Measurements from ENCODE around the gene CDCA3.
"Not testable (repeated sequence)": the region's sequence is repeated elsewhere in the genome, so short reads cannot be mapped to it uniquely, and the experiment has no call there.

The CDCA3 gene

GRCh38 chr12:6867413-6868210 is 16.5 kb upstream of the CDCA3 start, which contains the start of gene TPI1:
Gene TPI1 (plus strand): TSS chr12:6867531. CDS start chr12:6867567, 36 bp downstream.
- DNase-seq (ENCODE audit: low read depth, low spot score): no peak
- H3K4me3 ChIP-seq (ENCODE audit: low read depth, low read length): peak within 1 kb of the TSS; percentile 96
- no peak for TF ChIP-seq CTCF (IDR thresholded peaks at IDR 0.05; ENCODE audit: insufficient read depth, low read length, missing control alignments)
- ChIA-PET CTCF (interaction anchor here (0.8 to 6.5 kb wide), 16 partner anchors 7 to 373 kb away, joined by 3 to 88 read pairs (median 6); partner anchors contain the start of genes C12orf57, C1RL, CDCA3 and MLF2), POLR2A (interaction anchor here (0.7 to 10.2 kb wide), 21 partner anchors 9 to 178 kb away, joined by 3 to 164 read pairs (median 5); partner anchors contain the start of genes C12orf57, CDCA3, GNB3 and MLF2)

GRCh38 chr12:6866920-6867412 is 15.9 kb upstream of the CDCA3 start:
- peak overlapping the region; percentile 59 for H3K4me3 ChIP-seq (ENCODE audit: low read depth, low read length)
- DNase-seq (ENCODE audit: low read depth, low spot score): no peak
- TF ChIP-seq CTCF (IDR thresholded peaks at IDR 0.05; ENCODE audit: insufficient read depth, low read length, missing control alignments): no peak
- ChIA-PET POLR2A (interaction anchor here (0.7 to 10.2 kb wide), 20 partner anchors 9 to 333 kb away, joined by 3 to 164 read pairs (median 4); partner anchors contain the start of genes C12orf57, CDCA3, MLF2 and P3H3), CTCF (interaction anchor here (0.8 to 6.5 kb wide), 9 partner anchors 13 to 113 kb away, joined by 3 to 63 read pairs (median 4); partner anchors contain the start of genes C12orf57, CDCA3, MLF2 and USP5)

- no peak for TF ChIP-seq CTCF (IDR thresholded peaks at IDR 0.05; ENCODE audit: insufficient read depth, low read length, missing control alignments)
- CTCF ChIA-PET: interaction anchor here (0.8 to 6.5 kb wide), 8 partner anchors 12 to 113 kb away, joined by 3 to 63 read pairs (median 4); partner anchors contain the start of genes C12orf57, CDCA3, MLF2 and USP5
- DNase-seq (ENCODE audit: low read depth, low spot score): no peak
- POLR2A ChIA-PET: interaction anchor here (0.9 to 10.2 kb wide), 13 partner anchors 15 to 332 kb away, joined by 3 to 164 read pairs (median 7); partner anchors contain the start of genes CDCA3, MLF2, P3H3 and USP5
- H3K4me3 ChIP-seq (ENCODE audit: low read depth, low read length): peak overlapping the region; percentile 59
These were observed 15.3 kb upstream of the CDCA3 start for GRCh38 chr12:6866163-6866919.

- ChIA-PET POLR2A (interaction anchor here (3.6 to 10.2 kb wide), 2 partner anchors 14 to 36 kb away, joined by 25 to 164 read pairs; partner anchors contain the start of genes CDCA3, P3H3 and USP5), CTCF (interaction anchor here (0.8 to 6.5 kb wide), 3 partner anchors 11 to 112 kb away, joined by 3 to 63 read pairs (median 3); partner anchors contain the start of genes CDCA3, MLF2 and USP5)
- H3K4me3 ChIP-seq (ENCODE audit: low read depth, low read length); DNase-seq (ENCODE audit: low read depth, low spot score): not testable (repeated sequence)
These were observed 14.2 kb upstream of the CDCA3 start for GRCh38 chr12:6865307-6865706.

GRCh38 chr12:6863586-6864321 is 12.7 kb upstream of the CDCA3 start:
- CTCF ChIA-PET: interaction anchor here (1.1 to 6.5 kb wide), 2 partner anchors 9 to 10 kb away, joined by 3 to 63 read pairs; partner anchors contain the start of genes CDCA3, SPSB2 and USP5

More at GRCh38 chr12:6863586-6864321, 12.7 kb upstream of the CDCA3 start:
- TF ChIP-seq CTCF (IDR thresholded peaks at IDR 0.05; ENCODE audit: insufficient read depth, low read length, missing control alignments): no peak
- DNase-seq (ENCODE audit: low read depth, low spot score): no peak
- POLR2A ChIA-PET: interaction anchor here (1.1 to 10.2 kb wide), 2 partner anchors 11 to 12 kb away, joined by 4 to 164 read pairs; partner anchors contain the start of genes CDCA3 and USP5
- H3K4me3 ChIP-seq (ENCODE audit: low read depth, low read length): no peak overlapping the region

All from AG04449 (cell line).